ENCODE data around the gene TAF1B.

TAF1B gene

GRCh38 chr2:9909106-9909505 lies 65.8 kb downstream of the TAF1B start:
- Histone ChIP-seq H3K27me3 (ENCODE audit: insufficient read depth, low read length) (no peaks in the 10 kb centered on the region), H4K20me1 (ENCODE audit: insufficient read depth, low read length) (no peaks in the 10 kb centered on the region), H3K4me2 (ENCODE audit: low read length) (no peak overlapping the region), H3F3A (ENCODE audit: insufficient read depth, low read length) (no peaks in the 10 kb centered on the region), H3K9me2 (ENCODE audit: low read depth, low read length) (no peaks in the 10 kb centered on the region), H3K9ac (ENCODE audit: low read length) (no peak overlapping the region), H3K4me1 (ENCODE audit: insufficient read depth, low read length, severe bottlenecking) (no peaks in the 10 kb centered on the region), H2AFZ (ENCODE audit: low read length) (no peak overlapping the region), H3K9me3 (ENCODE audit: low read length) (no peaks in the 10 kb centered on the region), H3K4me3 (ENCODE audit: low read depth, low read length, poor library complexity, severe bottlenecking) (no peak overlapping the region), H3K79me2 (ENCODE audit: insufficient read depth, low read length) (no peaks in the 10 kb centered on the region), H3K36me3 (ENCODE audit: insufficient read depth, low read length) (peaks cover 48% of the 10 kb centered on the region; the same call in 1 of the 2 replicates), H3K27ac (ENCODE audit: low read depth, low read length, poor library complexity, severe bottlenecking) (no peak overlapping the region)
- TF ChIP-seq EZH2 (IDR thresholded peaks at IDR 0.05; ENCODE audit: borderline replicate concordance, low read length) (no peak), CTCF (IDR thresholded peaks at IDR 0.05; ENCODE audit: low read length) (no peak)

GRCh38 chr2:9910699-9911098 lies 67.4 kb downstream of the TAF1B start:
- no peaks in the 10 kb centered on the region for H3K27me3 ChIP-seq (ENCODE audit: insufficient read depth, low read length)
- H3K9me2 ChIP-seq (ENCODE audit: low read depth, low read length), result no peaks in the 10 kb centered on the region
- TF ChIP-seq EZH2 (IDR thresholded peaks at IDR 0.05; ENCODE audit: borderline replicate concordance, low read length), result no peak
- no peak for TF ChIP-seq CTCF (IDR thresholded peaks at IDR 0.05; ENCODE audit: low read length)
- no peaks in the 10 kb centered on the region for H3K4me1 ChIP-seq (ENCODE audit: insufficient read depth, low read length, severe bottlenecking)
- no peak overlapping the region for H3K4me3 ChIP-seq (ENCODE audit: low read depth, low read length, poor library complexity, severe bottlenecking)
- no peaks in the 10 kb centered on the region for H3F3A ChIP-seq (ENCODE audit: insufficient read depth, low read length)
- no peak overlapping the region for H2AFZ ChIP-seq (ENCODE audit: low read length)
- H3K9ac ChIP-seq (ENCODE audit: low read length), result no peak overlapping the region
- H3K79me2 ChIP-seq (ENCODE audit: insufficient read depth, low read length), result no peaks in the 10 kb centered on the region
- H4K20me1 ChIP-seq (ENCODE audit: insufficient read depth, low read length), result no peaks in the 10 kb centered on the region
- H3K4me2 ChIP-seq (ENCODE audit: low read length), result no peak overlapping the region
- H3K9me3 ChIP-seq (ENCODE audit: low read length), result no peaks in the 10 kb centered on the region
- H3K36me3 ChIP-seq (ENCODE audit: insufficient read depth, low read length), result peaks cover 51% of the 10 kb centered on the region; the same call in 1 of the 2 replicates
- no peak overlapping the region for H3K27ac ChIP-seq (ENCODE audit: low read depth, low read length, poor library complexity, severe bottlenecking)

GRCh38 chr2:9912468-9912867 lies 69.2 kb downstream of the TAF1B start:
- Histone ChIP-seq H3K79me2 (ENCODE audit: insufficient read depth, low read length) (no peaks in the 10 kb centered on the region), H2AFZ (ENCODE audit: low read length) (no peak overlapping the region), H3K4me2 (ENCODE audit: low read length) (no peak overlapping the region), H3F3A (ENCODE audit: insufficient read depth, low read length) (no peaks in the 10 kb centered on the region), H4K20me1 (ENCODE audit: insufficient read depth, low read length) (no peaks in the 10 kb centered on the region), H3K9me2 (ENCODE audit: low read depth, low read length) (no peaks in the 10 kb centered on the region), H3K4me1 (ENCODE audit: insufficient read depth, low read length, severe bottlenecking) (no peaks in the 10 kb centered on the region), H3K4me3 (ENCODE audit: low read depth, low read length, poor library complexity, severe bottlenecking) (no peak overlapping the region), H3K36me3 (ENCODE audit: insufficient read depth, low read length) (peaks cover 43% of the 10 kb centered on the region; the same call in 1 of the 2 replicates), H3K9ac (ENCODE audit: low read length) (no peak overlapping the region), H3K27me3 (ENCODE audit: insufficient read depth, low read length) (no peaks in the 10 kb centered on the region), H3K27ac (ENCODE audit: low read depth, low read length, poor library complexity, severe bottlenecking) (no peak overlapping the region), H3K9me3 (ENCODE audit: low read length) (no peaks in the 10 kb centered on the region)
- no peak for TF ChIP-seq CTCF (IDR thresholded peaks at IDR 0.05; ENCODE audit: low read length)
- no peak for TF ChIP-seq EZH2 (IDR thresholded peaks at IDR 0.05; ENCODE audit: borderline replicate concordance, low read length)

All from OCI-LY1 (cell line).